Right renal cortex interstitium (tissue), 3 donors: ENCODE results near the gene ISL2. TPM values are rescaled to one million over a fixed set of nuclear protein-coding genes. Genes with fewer than 3 reads are reported as not detected.

ENCODE experiments used
- DNase-seq, 3 donors: peaks; one replicate each; pipeline ENCODE4 v3.0.0-alpha.2; 2013; ENCODE audit warnings: low read depth in 3 of 3, low spot score in 2 of 3
- polyA plus RNA-seq, 3 donors: library from polyadenylated mRNA; unstranded; fragments of 120-200 nt; gene quantifications; one replicate each; pipeline ENCODE4 v1.2.1, GENCODE V29; 2013; ENCODE audit not compliant: insufficient read length in 3 of 3

Gene ISL2
- polyA plus RNA-seq, 3 donors = 0.08 TPM; not detected in 2

DNA sequence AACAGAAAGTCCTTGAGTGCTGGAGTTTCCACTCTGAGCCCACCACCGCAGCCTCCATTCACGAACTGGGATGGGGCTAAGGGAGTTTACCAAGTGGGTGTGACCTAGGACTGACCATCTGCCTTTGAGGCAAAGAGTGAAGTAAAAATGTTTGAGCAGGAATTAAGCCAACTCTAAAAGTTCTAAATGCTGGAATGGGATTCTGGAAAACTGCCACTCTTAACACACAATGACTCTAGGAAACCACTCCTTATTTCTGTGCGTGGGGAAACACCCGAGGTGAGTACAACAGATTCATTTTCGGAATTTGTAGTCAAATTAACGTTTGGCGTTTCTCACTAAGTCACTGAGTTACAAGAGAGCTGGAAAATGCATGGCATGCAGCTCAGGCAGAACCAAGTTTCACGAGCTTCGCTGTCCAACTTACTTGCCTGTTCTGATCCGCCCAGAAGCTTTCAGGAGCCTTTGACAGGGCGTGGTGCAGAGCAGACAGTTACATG is 31.6 kb downstream of the ISL2 start:
- DNase-seq = no peak

DNA sequence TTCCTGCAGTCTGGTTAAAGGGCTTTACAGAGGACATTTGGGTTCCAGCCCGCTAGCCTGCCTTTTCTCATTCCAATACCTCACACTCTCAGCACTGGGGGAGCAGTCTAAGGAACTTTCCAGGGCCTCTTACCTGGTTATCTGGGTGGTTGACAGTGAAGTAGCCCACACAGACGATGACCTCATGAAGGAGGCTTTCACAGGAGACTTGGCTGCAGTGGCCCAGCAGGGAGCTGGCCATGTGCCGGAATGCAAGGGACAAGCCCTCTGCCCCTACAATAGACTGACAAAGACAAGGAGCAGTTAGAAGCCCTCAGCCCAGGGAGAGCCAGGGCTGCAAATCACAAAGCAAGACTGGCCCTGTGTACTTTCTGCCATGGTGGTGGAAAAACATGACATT is 39.5 kb downstream of the ISL2 start:
- DNase-seq = no peak

DNA sequence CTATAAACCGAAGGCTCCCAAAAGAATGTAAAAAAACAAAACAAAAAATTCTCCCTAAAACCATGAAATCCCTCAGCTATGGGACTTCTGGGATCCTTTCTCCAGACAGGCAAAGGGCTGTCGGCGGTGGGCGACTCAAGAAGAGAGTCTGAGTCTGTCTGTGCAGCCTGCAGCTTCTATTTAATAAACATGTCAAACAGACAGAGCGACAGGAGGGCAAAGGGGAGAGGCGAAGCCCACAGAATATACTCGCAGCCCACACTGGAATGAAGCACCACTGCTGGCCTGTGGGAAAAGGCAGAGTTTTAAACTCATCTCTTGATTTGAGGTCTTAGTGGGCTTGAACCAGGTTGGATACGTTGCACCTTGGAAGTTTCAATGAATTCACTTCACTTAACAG is 40.2 kb downstream of the ISL2 start:
- DNase-seq = no peak

DNA sequence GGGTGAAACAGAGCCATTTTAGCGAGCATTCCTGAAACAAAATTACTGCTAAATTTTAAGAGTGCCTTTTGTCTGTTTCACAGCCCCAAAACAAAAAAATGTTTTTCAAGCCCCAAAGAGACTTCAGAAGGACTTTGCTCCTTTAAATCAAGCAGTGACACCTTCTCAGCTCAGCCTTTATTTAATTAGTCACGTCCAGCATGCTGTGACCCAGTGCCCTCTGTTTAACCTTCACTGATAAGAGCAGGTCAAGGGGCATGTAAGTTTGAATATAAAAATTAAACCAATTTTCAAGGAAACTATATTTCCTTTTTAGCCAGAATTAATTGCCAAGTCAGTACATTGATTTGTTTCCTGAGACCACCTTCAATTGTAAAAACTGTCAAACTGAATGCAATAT is 40.6 kb downstream of the ISL2 start:
- DNase-seq = no peak

DNA sequence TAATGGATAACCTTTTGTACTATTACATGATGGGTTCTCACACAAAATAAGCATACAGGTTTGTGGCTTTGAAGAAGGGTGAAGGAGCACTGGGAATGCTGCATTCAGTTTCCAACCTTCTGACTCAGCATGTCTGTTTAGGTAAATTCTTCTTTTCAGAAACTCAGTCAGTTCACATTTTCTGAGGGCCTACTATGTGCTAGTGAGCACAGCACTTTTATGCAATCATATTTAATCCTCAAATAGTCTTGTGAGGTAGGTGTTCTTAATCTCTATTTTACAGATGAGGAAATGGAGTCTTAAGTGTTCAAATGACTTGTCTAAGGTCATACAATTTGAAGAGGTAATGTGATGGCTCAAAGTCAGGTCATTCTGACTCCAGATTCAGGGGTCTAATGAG is 41.2 kb downstream of the ISL2 start:
- no peak for DNase-seq

DNA sequence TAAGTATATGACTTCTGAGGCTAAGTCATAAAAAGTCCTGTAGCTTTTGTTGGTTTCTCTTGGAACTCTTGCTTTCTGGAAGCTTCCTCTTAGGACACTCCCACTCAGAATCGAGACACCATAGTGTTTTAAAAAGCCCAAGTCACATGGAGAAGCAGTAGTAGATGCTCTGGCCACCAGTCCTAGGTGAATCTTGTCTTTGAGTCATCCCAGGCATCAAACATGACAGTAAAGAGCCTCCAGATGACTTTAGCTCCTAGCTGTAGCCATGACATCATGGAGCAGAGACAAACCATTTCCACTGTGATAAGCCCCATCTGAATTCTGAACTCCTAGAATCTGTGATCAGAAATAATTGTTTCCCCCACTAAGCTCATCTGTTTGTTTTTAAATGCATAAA is 42.1 kb downstream of the ISL2 start:
- DNase-seq = no peak

DNA sequence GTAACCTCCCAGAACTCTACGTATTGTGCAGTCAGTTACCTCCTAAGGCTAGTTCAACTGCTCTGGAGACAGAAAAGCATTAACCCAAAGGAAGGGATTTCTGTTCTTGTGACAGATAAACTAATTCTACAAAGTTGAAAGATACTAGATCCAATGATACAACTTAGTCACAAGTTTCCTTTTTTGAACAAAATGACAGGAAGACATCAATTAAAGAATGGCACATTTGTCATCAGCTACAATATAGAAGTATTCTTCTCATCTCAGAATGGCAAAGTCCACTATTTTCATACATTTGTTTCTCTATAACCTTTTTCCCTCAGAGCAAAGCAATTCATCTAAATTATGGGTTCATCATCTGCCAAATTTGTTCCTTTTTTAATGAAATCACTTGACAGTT is 43.7 kb downstream of the ISL2 start:
- no peak for DNase-seq

DNA sequence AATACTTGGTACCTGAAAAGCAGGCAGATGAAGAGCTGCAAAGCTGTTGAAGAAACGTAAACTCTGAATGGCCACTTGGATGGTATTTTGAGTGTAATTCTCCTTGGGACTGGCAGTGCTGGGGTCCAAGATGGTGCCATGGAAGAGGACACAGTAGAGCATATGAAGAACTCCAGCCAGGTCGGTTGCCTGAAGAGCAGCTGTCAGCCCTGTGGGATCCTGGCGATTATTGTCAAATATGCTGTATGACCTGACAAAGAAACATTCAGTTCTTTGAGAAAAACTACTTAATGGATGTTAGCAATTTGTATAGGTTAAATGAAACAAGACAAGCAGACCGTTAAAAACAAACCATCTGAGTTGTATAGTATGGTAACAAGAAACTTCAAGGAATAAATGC is 44.8 kb downstream of the ISL2 start:
- no peak for DNase-seq

DNA sequence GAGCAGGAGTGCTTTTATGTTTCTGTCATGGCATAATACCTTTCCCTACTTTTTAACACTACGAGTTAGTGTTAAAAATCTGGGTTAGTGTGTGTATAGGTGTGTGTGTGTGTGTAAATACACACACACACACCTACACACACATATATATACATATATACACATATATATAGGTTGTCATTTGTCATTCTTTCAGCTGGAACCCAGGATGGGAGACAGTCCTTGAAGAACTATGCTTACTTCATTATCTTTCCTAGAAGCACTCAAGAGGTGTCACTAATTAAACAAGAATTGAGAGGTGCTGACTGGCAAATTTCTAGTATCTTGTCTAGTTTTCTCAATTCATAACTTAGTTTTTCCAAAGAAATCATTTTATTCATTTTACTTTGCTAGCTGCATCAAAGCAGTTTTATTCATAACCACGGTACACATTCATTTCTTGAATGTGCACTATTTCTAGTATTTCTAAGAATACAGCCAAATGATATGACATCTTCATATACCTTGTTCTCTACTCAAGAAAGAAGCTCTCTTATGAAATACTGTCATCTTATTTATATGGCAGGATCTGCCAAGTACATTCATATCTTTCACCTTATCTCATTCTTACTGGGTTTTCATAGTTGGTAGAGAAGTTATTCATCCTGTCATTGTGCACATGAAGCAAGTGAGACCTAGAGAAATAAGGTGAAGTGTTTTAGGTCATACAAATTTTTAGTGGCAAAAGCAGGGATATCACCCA is 46.6 kb downstream of the ISL2 start:
- no peak for DNase-seq

DNA sequence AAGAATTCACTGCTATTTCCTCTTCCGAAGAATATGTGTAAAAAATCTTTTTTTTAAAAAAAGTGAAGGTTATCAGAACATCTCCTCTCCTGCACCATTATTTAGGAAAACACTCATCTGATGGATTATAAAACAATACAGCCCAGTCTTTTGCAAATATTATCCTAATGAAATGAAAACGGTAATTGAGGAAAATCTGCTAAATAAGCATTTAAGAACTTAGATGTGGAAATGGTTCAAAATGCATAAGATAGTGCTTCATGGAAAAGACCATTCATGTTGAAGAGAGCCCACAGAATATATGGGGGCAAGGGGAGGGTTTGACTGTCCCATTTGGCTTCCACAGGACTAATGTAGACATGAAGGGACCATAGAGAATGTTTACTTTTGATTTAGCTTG is 47.8 kb downstream of the ISL2 start:
- DNase-seq = no peak

DNA sequence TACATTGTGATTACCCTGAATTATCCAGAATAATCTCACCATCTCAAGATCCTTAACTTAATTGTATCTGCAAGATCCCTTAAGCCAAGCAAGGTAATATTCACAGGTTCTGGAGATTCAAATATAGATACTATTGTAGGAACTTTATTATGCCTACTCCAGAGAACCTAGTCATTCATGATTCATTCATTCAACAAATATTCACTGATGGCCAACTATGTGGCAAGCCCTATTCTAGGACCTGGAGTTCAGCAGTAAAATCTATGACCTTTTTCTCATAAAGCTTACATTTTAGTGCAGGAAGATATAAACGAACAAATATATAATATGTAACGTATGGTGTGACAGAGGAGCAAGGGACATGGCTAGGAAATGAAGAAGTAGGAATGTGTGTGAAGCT is 49.6 kb downstream of the ISL2 start:
- no peak for DNase-seq

DNA sequence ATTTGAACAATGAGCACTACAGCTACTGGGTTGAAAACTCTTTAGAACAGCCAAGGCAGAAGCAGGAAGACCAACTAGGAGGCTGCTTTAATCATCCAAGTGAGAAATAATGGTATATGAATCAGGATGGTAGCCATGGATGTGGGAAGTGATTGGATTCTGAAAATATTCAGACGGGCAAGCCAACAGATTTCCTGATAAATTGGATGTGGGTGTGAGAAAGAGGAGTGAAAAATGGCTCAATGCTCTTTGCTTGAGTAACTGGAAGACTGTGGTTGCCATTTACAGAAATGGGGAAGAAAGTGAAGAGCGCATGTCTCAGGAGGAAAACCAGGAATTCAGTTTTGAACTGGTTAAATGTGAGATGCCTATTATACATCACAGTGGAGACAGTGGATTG is 50.4 kb downstream of the ISL2 start:
- DNase-seq = no peak

DNA sequence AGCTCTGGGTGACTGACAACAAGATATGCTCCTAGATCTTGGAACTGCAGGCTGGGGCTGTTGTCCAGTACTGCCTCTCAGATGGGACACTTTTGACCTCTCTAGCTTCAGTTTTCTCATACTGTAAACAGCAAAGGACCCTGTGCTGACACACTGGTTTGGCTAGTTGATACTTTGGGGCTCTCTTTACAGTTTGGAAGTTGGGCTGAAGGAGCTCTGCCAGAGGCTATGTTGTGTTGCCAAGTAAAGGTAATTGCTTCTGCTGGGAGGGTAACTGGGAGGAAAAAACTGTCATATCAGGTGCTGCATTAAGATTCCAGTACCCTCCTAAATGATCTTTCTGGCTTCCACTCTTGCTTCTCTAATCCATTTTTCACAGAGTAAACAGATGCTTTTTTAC is 54.0 kb downstream of the ISL2 start:
- DNase-seq = no peak

DNA sequence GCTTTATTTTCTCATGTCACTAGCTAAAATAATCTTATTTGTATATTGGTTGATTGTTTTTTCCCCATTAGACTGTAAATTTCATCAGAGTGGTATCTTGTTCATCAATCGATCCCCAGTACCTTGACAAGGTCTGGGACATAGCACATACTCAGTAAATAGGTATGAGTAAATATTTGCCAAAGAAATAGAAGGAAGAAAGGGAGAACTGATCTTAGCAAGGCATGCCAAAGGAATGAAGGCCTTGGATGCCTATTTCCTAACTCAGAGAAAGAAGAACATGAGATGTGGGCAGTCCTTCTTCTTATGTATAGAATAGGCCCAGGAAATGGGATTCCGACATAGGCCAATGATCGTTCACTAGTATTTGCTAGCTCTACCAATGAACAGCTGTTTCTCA is 54.7 kb downstream of the ISL2 start:
- DNase-seq = no peak

DNA sequence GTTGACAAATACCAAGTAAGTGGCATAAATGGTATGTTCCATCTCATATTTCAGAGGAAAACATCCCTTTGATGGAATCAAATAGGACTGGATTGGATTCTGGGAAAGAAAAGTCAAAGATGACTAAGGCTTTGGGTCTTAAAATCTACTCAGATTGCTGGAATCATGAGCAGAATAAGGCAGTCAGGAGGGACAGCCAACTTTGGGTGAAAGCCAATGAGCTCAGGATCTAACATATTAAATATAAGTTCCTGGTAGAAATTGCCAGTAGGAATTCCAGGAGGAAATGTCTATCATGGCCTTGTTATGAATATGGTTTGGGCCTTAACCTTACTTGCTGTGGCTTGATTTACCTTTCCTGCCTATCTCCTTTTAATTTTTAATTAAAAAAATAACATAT is 55.3 kb downstream of the ISL2 start:
- DNase-seq = no peak

Other genes starting within 250 kb of the ISL2 start
- 100 to 1,000 TPM; 167 to 177 (median 173) TPM for gene ETFA, start 25.3 kb upstream of the ISL2 start, polyA plus RNA-seq